ENCODE results near the gene ADAMTS14. TPM values are rescaled to one million over a fixed set of nuclear protein-coding genes. Genes with fewer than 3 reads are reported as not detected.

ADAMTS14 gene
- total RNA-seq, 1 experiment from 2014 or later = not detected

DNA sequence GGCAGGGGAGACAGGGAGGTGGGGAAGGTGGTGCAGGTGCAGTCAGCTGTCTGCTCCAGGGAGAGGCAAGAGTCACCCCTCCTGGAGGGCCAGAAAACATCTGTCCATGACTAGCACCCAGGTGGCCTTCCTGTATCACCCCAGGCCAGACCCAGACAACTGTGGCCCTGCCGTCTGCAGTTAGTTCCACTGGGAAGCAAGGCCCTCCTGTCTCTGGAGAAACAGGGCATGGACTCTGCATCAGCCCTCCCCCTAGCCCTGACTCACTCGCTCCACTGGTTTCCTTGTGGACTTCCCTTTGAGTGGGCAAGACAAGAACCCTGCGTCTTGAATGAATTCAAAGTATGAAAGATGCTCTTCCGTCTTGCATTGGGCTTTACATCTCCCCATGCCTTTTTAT is 100.3 kb downstream of the ADAMTS14 start:
- H3K9me3 ChIP-seq = 0 out of 2 replicates have a peak, but pooled peaks cover 3% of the 10 kb centered on the region
- ChIA-PET POLR2A (no interaction called here), CTCF (no interaction called here)
- intact Hi-C loops (cut with micrococcal nuclease; ENCODE audit: unreplicated experiment) = no loop called here
- no peak overlapping the region for H3K4me3 Mint-ChIP-seq (ENCODE audit: unreplicated experiment)
- no peaks in the 10 kb centered on the region for H3K36me3 ChIP-seq (ENCODE audit: control insufficient read depth, insufficient read depth, low read length)
- no peaks in the 10 kb centered on the region for H3K4me1 Mint-ChIP-seq (ENCODE audit: low read depth, unreplicated experiment)
- H3K27me3 ChIP-seq (replicated peaks; ENCODE audit: control insufficient read depth, insufficient read depth, low read length) = no peaks in the 10 kb centered on the region
- no peak overlapping the region for H3K27ac Mint-ChIP-seq (ENCODE audit: unreplicated experiment)
- no peak overlapping the region for H3K4me3 ChIP-seq (ENCODE audit: low read depth, low read length)
- H3K27me3 Mint-ChIP-seq (ENCODE audit: insufficient read depth, unreplicated experiment) = peaks cover 7% of the 10 kb centered on the region
- TF ChIP-seq CTCF (IDR thresholded peaks at IDR 0.05; ENCODE audit: insufficient read depth in 1 of 2, low read depth in 1 of 2, low read length in 1 of 2, severe bottlenecking in 1 of 2, unreplicated experiment in 1 of 2) = no peak
- no peaks in the 10 kb centered on the region for H3K9me3 Mint-ChIP-seq (ENCODE audit: unreplicated experiment)
- peak in 1 of 2 experiments; percentile 39 for DNase-seq
- peaks cover 16% of the 10 kb centered on the region for H3K4me1 ChIP-seq
- no TSS peak for BruUV-seq (replicated peaks)
- H3K36me3 Mint-ChIP-seq (ENCODE audit: insufficient read depth, unreplicated experiment) = no peaks in the 10 kb centered on the region

- Histone ChIP-seq H3K4me1 (peaks cover 16% of the 10 kb centered on the region), H3K27me3 (replicated peaks; ENCODE audit: control insufficient read depth, insufficient read depth, low read length) (no peaks in the 10 kb centered on the region), H3K9me3 (no peaks in the 10 kb centered on the region), H3K36me3 (ENCODE audit: control insufficient read depth, insufficient read depth, low read length) (no peaks in the 10 kb centered on the region), H3K4me3 (ENCODE audit: low read depth, low read length) (no peak overlapping the region)
- H3K27ac Mint-ChIP-seq (ENCODE audit: unreplicated experiment) = no peak overlapping the region
- no peaks in the 10 kb centered on the region for H3K4me1 Mint-ChIP-seq (ENCODE audit: low read depth, unreplicated experiment)
- no peak for TF ChIP-seq CTCF (IDR thresholded peaks at IDR 0.05; ENCODE audit: insufficient read depth in 1 of 2, low read depth in 1 of 2, low read length in 1 of 2, severe bottlenecking in 1 of 2, unreplicated experiment in 1 of 2)
- H3K27me3 Mint-ChIP-seq (ENCODE audit: insufficient read depth, unreplicated experiment) = peaks cover 4% of the 10 kb centered on the region
- no peak for DNase-seq
- POLR2A ChIA-PET = no interaction called here
- no peaks in the 10 kb centered on the region for H3K36me3 Mint-ChIP-seq (ENCODE audit: insufficient read depth, unreplicated experiment)
- no peak overlapping the region for H3K4me3 Mint-ChIP-seq (ENCODE audit: unreplicated experiment)
- CTCF ChIA-PET = interaction anchor here (0.6 kb wide), 2 partner anchors 35 to 1789 kb away, joined by 4 read pairs; no protein-coding TSS in a partner anchor
- no peaks in the 10 kb centered on the region for H3K9me3 Mint-ChIP-seq (ENCODE audit: unreplicated experiment)
- no TSS peak for BruUV-seq (replicated peaks)
- intact Hi-C loops (cut with micrococcal nuclease; ENCODE audit: unreplicated experiment) = no loop called here
Observed at GRCh38 chr10:70773461-70773860, 101.2 kb downstream of the ADAMTS14 start.

GRCh38 chr10:70773965-70774809 is 101.9 kb downstream of the ADAMTS14 start:
- Mint-ChIP-seq H3K4me1 (ENCODE audit: low read depth, unreplicated experiment) (no peaks in the 10 kb centered on the region), H3K36me3 (ENCODE audit: insufficient read depth, unreplicated experiment) (no peaks in the 10 kb centered on the region), H3K4me3 (ENCODE audit: unreplicated experiment) (no peak overlapping the region), H3K9me3 (ENCODE audit: unreplicated experiment) (no peaks in the 10 kb centered on the region), H3K27ac (ENCODE audit: unreplicated experiment) (no peak overlapping the region), H3K27me3 (ENCODE audit: insufficient read depth, unreplicated experiment) (peaks cover 4% of the 10 kb centered on the region)
- DNase-seq = no peak
- CTCF ChIA-PET = interaction anchor here (0.6 kb wide), 2 partner anchors 36 to 1789 kb away, joined by 4 read pairs; no protein-coding TSS in a partner anchor
- BruUV-seq (replicated peaks) = no TSS peak
- H3K4me1 ChIP-seq = peaks cover 16% of the 10 kb centered on the region
- TF ChIP-seq CTCF (IDR thresholded peaks at IDR 0.05; ENCODE audit: insufficient read depth in 1 of 2, low read depth in 1 of 2, low read length in 1 of 2, severe bottlenecking in 1 of 2, unreplicated experiment in 1 of 2) = no peak
- POLR2A ChIA-PET = no interaction called here
- no peak overlapping the region for H3K4me3 ChIP-seq (ENCODE audit: low read depth, low read length)
- no peaks in the 10 kb centered on the region for H3K27me3 ChIP-seq (replicated peaks; ENCODE audit: control insufficient read depth, insufficient read depth, low read length)
- intact Hi-C loops (cut with micrococcal nuclease; ENCODE audit: unreplicated experiment) = no loop called here
- no peaks in the 10 kb centered on the region for H3K9me3 ChIP-seq
- H3K36me3 ChIP-seq (ENCODE audit: control insufficient read depth, insufficient read depth, low read length) = no peaks in the 10 kb centered on the region

All from Caco-2 (cell line).